ENCODE measurements around the gene FXYD7.

The FXYD7 gene

DNA sequence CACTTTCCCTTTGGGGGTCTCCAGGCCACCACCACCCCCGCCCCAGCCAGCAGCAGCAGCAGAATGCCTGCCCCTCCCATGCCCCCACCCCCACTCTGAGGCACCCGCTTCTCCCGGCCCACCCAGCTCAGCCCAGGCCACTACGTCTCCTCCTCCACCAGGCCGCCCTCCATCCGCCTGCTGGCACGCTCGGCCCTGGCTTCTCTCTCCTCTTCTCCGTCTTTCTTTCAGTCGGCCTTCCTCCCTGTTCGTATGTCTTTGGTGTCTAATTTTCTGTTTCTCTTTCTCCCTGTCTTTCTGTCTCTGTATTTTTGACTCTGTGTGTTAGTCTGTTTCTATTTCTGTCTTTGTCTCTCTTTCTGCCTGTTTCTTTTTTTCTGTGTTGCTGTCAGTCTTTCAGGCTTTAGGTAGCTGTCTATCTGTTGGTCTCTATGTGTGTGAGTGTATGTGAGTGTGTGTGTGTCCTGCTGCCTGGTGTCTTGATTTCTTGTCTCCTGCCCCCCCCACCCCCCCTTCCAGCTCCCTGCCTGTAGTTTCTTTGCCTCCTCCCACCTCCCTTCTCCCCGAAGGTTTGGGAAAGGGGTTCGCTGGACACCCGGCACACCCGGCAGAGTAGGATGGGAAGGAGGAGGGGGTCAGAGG is 8.3 kb upstream of the FXYD7 start, which contains the start of gene LGI4:
Gene LGI4 (minus strand): TSS at position 459 of the 642 bp plus-strand sequence. CDS start 379 bp downstream, at position 80.
- TF ChIP-seq, protein P1, sequence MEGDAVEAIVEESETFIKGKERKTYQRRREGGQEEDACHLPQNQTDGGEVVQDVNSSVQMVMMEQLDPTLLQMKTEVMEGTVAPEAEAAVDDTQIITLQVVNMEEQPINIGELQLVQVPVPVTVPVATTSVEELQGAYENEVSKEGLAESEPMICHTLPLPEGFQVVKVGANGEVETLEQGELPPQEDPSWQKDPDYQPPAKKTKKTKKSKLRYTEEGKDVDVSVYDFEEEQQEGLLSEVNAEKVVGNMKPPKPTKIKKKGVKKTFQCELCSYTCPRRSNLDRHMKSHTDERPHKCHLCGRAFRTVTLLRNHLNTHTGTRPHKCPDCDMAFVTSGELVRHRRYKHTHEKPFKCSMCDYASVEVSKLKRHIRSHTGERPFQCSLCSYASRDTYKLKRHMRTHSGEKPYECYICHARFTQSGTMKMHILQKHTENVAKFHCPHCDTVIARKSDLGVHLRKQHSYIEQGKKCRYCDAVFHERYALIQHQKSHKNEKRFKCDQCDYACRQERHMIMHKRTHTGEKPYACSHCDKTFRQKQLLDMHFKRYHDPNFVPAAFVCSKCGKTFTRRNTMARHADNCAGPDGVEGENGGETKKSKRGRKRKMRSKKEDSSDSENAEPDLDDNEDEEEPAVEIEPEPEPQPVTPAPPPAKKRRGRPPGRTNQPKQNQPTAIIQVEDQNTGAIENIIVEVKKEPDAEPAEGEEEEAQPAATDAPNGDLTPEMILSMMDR (IDR thresholded peaks at IDR 0.05; ENCODE audit: low read depth, low read length), result no peak

DNA sequence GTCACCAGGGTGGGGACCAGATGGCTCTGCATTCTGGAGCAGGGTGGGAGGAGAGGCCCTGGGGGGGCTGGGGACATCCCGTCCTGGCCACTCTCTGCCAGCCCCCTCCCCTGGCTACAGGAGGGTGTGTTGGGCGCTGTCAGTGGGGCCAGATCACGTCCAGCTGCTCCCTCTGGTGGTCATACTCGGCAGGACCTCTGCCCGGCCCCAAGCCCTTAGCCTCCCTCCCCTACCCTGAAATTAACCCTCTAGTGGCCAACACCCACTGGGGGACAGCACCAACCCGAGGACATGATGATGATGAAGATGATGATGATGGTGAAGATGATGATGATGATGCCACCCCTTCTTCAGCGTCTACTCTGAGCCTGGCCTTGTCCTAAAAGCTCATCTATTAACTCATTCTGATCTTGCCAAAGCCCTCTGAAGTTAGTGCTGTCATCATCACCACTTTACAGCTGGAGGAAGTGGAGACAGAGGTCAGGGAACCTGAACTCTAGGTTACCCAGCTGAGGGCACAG is 7.6 kb upstream of the FXYD7 start:
- H3K4me3 ChIP-seq (replicated peaks in 1 of 2; ENCODE audit: low read depth in 2 of 2, low read length in 2 of 2), result no peak overlapping the region
- TF ChIP-seq, protein P1 (IDR thresholded peaks at IDR 0.05; ENCODE audit: low read depth, low read length), result peak; percentile 89
- peak; percentile 69 to 74 for DNase-seq (ENCODE audit: low read depth in 2 of 2)

More for the DNA sequence above, 8.3 kb upstream of the FXYD7 start, which contains the start of gene LGI4:
- DNase-seq (ENCODE audit: low read depth in 2 of 2), result no peak
- no peak within 1 kb of the TSS for H3K4me3 ChIP-seq (replicated peaks in 1 of 2; ENCODE audit: low read depth in 2 of 2, low read length in 2 of 2)

DNA sequence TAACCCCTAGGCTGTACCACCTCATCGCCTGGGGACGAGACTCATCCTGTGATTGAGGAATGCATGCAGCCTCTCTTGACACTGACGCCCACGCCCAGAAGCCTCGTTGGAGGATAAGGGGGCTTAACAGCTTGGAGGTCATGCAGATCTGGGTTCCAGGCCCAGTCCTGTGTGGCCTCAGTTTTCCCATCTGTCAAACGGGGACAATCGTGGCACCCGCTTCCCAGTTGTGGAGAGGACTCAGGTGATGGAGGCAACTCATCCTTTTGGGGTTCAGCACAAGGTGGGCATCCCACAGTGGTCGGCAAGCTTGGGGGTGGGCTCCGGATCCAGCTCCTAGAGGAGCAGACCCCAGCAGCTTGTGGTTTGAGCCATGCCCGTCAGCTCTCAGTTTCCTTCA is 6.8 kb upstream of the FXYD7 start:
- H3K4me3 ChIP-seq (replicated peaks in 1 of 2; ENCODE audit: low read depth in 2 of 2, low read length in 2 of 2), result no peak overlapping the region
- TF ChIP-seq, protein P1 (IDR thresholded peaks at IDR 0.05; ENCODE audit: low read depth, low read length), result no peak
- no peak for DNase-seq (ENCODE audit: low read depth in 2 of 2)

DNA sequence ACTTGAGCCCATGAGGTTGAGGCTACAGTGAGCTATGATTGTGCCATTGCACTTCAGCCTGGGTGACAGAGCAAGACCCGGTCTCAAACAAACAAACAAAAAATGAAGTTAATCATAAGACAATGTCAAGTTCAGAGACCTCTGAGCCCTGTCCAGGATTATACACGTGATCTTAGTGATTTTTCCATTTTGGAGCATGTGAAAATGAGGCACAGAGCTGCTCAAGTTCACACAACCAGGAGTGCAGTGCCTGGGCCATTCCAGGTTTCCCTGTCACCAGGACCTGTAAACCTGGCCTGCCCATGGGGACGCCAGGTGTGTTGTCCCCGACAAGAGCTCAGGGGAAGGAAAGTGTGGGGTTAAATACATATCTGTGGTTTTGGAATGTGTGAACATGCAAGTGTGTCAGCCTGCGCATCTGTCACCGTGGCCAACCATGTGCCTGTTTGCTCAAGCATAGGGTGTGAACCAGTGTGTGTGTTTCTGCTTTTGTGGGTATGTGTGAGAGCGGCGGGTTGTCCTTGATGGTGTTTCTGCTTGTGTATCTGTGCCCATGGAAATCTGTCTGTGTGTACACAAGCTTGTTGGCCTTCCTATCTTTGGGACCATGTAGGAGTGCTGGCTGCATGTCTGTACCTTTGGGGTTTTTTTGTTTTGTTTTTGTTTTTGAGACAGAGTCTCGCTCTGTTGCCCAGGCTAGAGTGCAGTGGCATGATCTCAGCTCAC is 5.9 kb upstream of the FXYD7 start:
- TF ChIP-seq, protein P1 (IDR thresholded peaks at IDR 0.05; ENCODE audit: low read depth, low read length), result no peak
- no peak for DNase-seq (ENCODE audit: low read depth in 2 of 2)
- H3K4me3 ChIP-seq (replicated peaks in 1 of 2; ENCODE audit: low read depth in 2 of 2, low read length in 2 of 2), result no peak overlapping the region

DNA sequence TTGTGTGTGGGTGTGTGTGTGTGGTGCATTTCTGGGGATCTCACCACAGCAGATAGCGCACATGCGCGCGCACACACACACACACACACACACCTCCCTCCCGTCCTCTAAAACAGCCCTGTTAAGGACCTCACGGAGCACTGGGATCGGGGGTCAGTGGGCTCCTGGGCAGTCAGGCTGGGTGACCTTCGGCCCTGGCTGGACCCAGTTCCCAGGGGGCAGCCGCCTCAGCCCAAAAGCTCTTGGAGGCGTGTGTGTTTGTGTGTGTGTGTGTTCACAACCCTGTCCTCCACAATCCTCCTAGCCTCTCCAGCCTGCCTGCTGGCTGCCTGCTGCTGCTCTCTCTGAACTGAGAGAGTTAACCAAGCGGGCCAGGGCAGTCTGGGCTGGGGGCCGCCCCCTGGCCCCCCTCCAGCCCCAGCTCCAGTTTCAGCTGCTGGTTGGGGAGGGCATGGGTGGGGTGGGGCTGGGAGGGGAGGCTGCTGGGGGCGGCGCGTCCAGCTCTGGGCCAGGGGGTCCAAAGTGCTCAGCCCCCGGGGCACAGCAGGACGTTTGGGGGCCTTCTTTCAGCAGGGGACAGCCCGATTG is 4.7 kb upstream of the FXYD7 start, which contains the start of gene FXYD1:
Gene FXYD1 (plus strand): TSS at position 520 of the 588 bp plus-strand sequence. CDS start 1,256 bp downstream, outside the sequence.
- TF ChIP-seq, protein P1 (IDR thresholded peaks at IDR 0.05; ENCODE audit: low read depth, low read length), result no peak
- H3K4me3 ChIP-seq (replicated peaks in 1 of 2; ENCODE audit: low read depth in 2 of 2, low read length in 2 of 2), result peak within 1 kb of the TSS in 1 of 2 donors; percentile 3
- DNase-seq (ENCODE audit: low read depth in 2 of 2), result peak in 1 of 2 donors; percentile 58

DNA sequence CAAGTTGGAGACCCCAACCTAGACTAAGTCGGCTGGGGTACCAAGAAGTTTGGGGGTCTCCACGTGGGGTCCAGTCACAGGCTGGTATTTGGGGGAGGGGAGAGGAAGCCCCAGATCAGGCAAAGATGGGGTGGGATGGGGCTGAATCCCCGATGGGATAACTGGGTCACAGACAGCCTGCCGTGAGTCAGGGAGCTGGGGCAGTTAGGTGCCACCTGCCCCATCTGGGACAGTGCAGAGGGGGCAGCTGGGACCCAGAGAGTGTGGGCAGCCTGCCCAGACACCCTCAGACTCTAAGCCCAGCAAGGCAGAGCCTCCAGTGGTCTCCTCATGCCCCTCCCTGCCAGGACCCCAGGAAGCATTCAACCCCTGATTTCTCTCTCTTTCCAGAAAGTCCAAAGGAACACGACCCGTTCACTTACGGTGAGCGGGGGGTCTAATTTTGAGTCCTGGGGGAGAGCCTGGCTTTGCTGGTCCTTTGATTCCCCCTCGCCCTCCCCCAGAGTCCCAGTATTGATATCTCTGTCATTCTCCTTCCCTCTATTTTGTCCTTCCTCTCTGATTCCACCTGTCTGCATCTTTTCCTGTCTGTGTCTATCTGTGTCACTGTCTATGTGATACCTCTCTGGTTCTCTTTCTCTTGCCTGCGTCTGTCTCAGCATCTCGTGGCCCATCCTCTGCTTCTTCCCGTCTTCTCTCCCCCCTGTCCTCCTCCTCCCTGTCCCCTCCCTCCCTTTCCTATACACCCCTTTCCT is 2.7 kb upstream of the FXYD7 start:
- TF ChIP-seq, protein P1 (IDR thresholded peaks at IDR 0.05; ENCODE audit: low read depth, low read length), result no peak
- no peak for DNase-seq (ENCODE audit: low read depth in 2 of 2)
- H3K4me3 ChIP-seq (replicated peaks in 1 of 2; ENCODE audit: low read depth in 2 of 2, low read length in 2 of 2), result no peak overlapping the region
